ENCODE data around the gene SSBP2.

GRCh38 chr5:81393430-81393782, 357.5 kb downstream of the SSBP2 start:
- no peak for TF ChIP-seq CTCF (IDR thresholded peaks at IDR 0.05; ENCODE audit: insufficient read depth, low read length, poor library complexity, severe bottlenecking)
- no peak for TF ChIP-seq EZH2phosphoT487 (conservative IDR thresholded peaks at IDR 0.05; ENCODE audit: low read length)

Measured in SU-DHL-6 (cell line).